Mesenteric fat pad (tissue), 1 donor: Measurements from ENCODE around the gene PEMT. TPM values are rescaled to one million over a fixed set of nuclear protein-coding genes. Genes with fewer than 3 reads are reported as not detected.
A peak's percentile ranks its signal among the peaks of the same experiment; 100 is the strongest.
"Not testable (repeated sequence)": the region's sequence is repeated elsewhere in the genome, so short reads cannot be mapped to it uniquely, and the experiment has no call there.

Experiments used
- DNase-seq: peaks from one replicate; pipeline ENCODE4 v3.0.0-alpha.2; 2020; ENCODE audit warnings: low spot score
- long read RNA-seq: library from polyadenylated mRNA; unstranded; transcript quantifications from one replicate; pipeline ENCODE4 v2.0.0, GENCODE V29; 2020
- total RNA-seq: library from RNA; stranded (reverse); fragmentation: NEBNext Ultra II Directional; extraction: Animal tissue kit (Norgen Biotek cat#: 25700); gene quantifications from one replicate; pipeline ENCODE4 v1.2.1, GENCODE V29; 2021
- donor health status: DM: yes; HTN: yes; CAD: no.

The PEMT gene
- 151 TPM for total RNA-seq
- long read RNA-seq, transcript PEMT-201 (7 exons, 1,013 nt) = major isoform, 59 of 132 reads
- long read RNA-seq, partial matches to known transcripts = 46 of 132 reads
- long read RNA-seq, other reads (novel, unspliced or antisense) = 24 of 132 reads

GRCh38 chr17:17591355-17592298 lies at the start of gene PEMT:
Gene PEMT (minus strand): TSS chr17:17591708. CDS start chr17:17591626, 82 bp downstream.
- peak; percentile 97 for DNase-seq

GRCh38 chr17:17639661-17640270 lies 48.3 kb upstream of the PEMT start:
- not testable (repeated sequence) for DNase-seq

GRCh38 chr17:17638467-17638866 lies 47.0 kb upstream of the PEMT start:
- no peak for DNase-seq

GRCh38 chr17:17636272-17636885 lies 44.9 kb upstream of the PEMT start:
- DNase-seq = no peak

- not testable (repeated sequence) for DNase-seq
Observed at GRCh38 chr17:17635537-17636271, 44.2 kb upstream of the PEMT start.

GRCh38 chr17:17635126-17635525 lies 43.6 kb upstream of the PEMT start:
- DNase-seq = no peak

- DNase-seq = no peak
Observed at GRCh38 chr17:17633310-17633709, 41.8 kb upstream of the PEMT start.

GRCh38 chr17:17632690-17633089 lies 41.2 kb upstream of the PEMT start:
- DNase-seq = not testable (repeated sequence)

GRCh38 chr17:17628388-17629008 lies 37.0 kb upstream of the PEMT start:
- DNase-seq = no peak

GRCh38 chr17:17626840-17627239 lies 35.3 kb upstream of the PEMT start:
- DNase-seq = no peak

GRCh38 chr17:17626151-17626805 lies 34.8 kb upstream of the PEMT start:
- DNase-seq = no peak

GRCh38 chr17:17624741-17625140 lies 33.2 kb upstream of the PEMT start:
- no peak for DNase-seq

- no peak for DNase-seq
Observed at GRCh38 chr17:17623904-17624303, 32.4 kb upstream of the PEMT start.

- DNase-seq = no peak
Observed at GRCh38 chr17:17621254-17621653, 29.7 kb upstream of the PEMT start.

GRCh38 chr17:17613708-17614114 lies 22.2 kb upstream of the PEMT start:
- no peak for DNase-seq

- no peak for DNase-seq
Observed at GRCh38 chr17:17612085-17613022, 20.8 kb upstream of the PEMT start.

GRCh38 chr17:17609121-17609520 lies 17.6 kb upstream of the PEMT start:
- DNase-seq = no peak

GRCh38 chr17:17606416-17607000 lies 15.0 kb upstream of the PEMT start:
- DNase-seq = no peak

GRCh38 chr17:17605729-17606088 lies 14.2 kb upstream of the PEMT start:
- DNase-seq = no peak
